OCI-LY1 (cell line): Measurements from ENCODE around the gene CISH.

ENCODE experiments used
- H2AFZ ChIP-seq: fragments of 200-600 bp; sonication (generic), shearing (Covaris generic); 2 replicates; pipeline ENCODE4 v1.6.0; 2014; ENCODE audit warnings: antibody characterized with exemption, mild to moderate bottlenecking, low read length
- H3F3A ChIP-seq: fragments of 200-600 bp; sonication (generic), shearing (Covaris generic); 2 replicates; pipeline ENCODE4 v1.6.0; 2014; ENCODE audit warnings: mild to moderate bottlenecking, antibody characterized with exemption, low read length, moderate library complexity; ENCODE audit not compliant: insufficient read depth
- H3K27ac ChIP-seq: fragments of 200-600 bp; sonication (generic); 2 replicates; pipeline ENCODE4 v1.5.1; 2014; ENCODE audit warnings: low read length, mixed run types, mild to moderate bottlenecking, low read depth; ENCODE audit not compliant: poor library complexity, severe bottlenecking
- H3K27me3 ChIP-seq: fragments of 200-600 bp; sonication (generic); 2 replicates; pipeline ENCODE4 v1.6.0; 2014; ENCODE audit warnings: antibody characterized with exemption, mild to moderate bottlenecking, low read length, moderate library complexity; ENCODE audit not compliant: insufficient read depth
- H3K36me3 ChIP-seq: fragments of 200-600 bp; sonication (generic); 2 replicates; pipeline ENCODE4 v1.6.1; 2014; ENCODE audit warnings: mild to moderate bottlenecking, antibody characterized with exemption, low read length, moderate library complexity, mixed read lengths; ENCODE audit not compliant: insufficient read depth
- H3K4me1 ChIP-seq: fragments of 200-600 bp; sonication (generic); 2 replicates; pipeline ENCODE4 v1.5.1; 2014; ENCODE audit warnings: mild to moderate bottlenecking, low read length, moderate library complexity; ENCODE audit not compliant: insufficient read depth, severe bottlenecking
- H3K4me2 ChIP-seq: fragments of 200-600 bp; sonication (generic), shearing (Covaris generic); 2 replicates; pipeline ENCODE4 v1.6.1; 2014; ENCODE audit warnings: low read length
- H3K4me3 ChIP-seq: fragments of 200-600 bp; sonication (generic); 2 replicates; pipeline ENCODE4 v1.5.1; 2014; ENCODE audit warnings: low read length, low read depth, mild to moderate bottlenecking, mixed read lengths; ENCODE audit not compliant: poor library complexity, severe bottlenecking
- H3K79me2 ChIP-seq: fragments of 200-600 bp; shearing (Covaris generic); 2 replicates; pipeline ENCODE4 v1.6.1; 2016; ENCODE audit warnings: mixed run types, low read length, mixed read lengths; ENCODE audit not compliant: insufficient read depth
- H3K9ac ChIP-seq: fragments of 200-600 bp; sonication (generic), shearing (Covaris generic); 2 replicates; pipeline ENCODE4 v1.6.1; 2014; ENCODE audit warnings: mild to moderate bottlenecking, low read length, mixed read lengths
- H3K9me2 ChIP-seq: fragments of 200-600 bp; sonication (generic), shearing (Covaris generic); 2 replicates; pipeline ENCODE4 v1.6.1; 2014; ENCODE audit warnings: low read depth, mild to moderate bottlenecking, low read length, mixed read lengths
- H3K9me3 ChIP-seq: fragments of 200-600 bp; shearing (Covaris generic); 2 replicates; pipeline ENCODE4 v1.6.1; 2014; ENCODE audit warnings: low read length, mixed read lengths
- H4K20me1 ChIP-seq: fragments of 200-600 bp; sonication (generic), shearing (Covaris generic); 2 replicates; pipeline ENCODE4 v1.6.0; 2016; ENCODE audit warnings: mild to moderate bottlenecking, low read length; ENCODE audit not compliant: insufficient read depth
- EZH2 ChIP-seq: fragments of 200-600 bp; sonication (generic), shearing (Covaris generic); IDR thresholded peaks from 2 replicates; pipeline ENCODE4 v1.8.0; 2017; ENCODE audit warnings: borderline replicate concordance, mixed run types, mild to moderate bottlenecking, antibody characterized with exemption, low read length, moderate library complexity, mixed read lengths
- TF ChIP-seq, protein P1 (sequence below): fragments of 200-600 bp; sonication (generic), shearing (Covaris generic); IDR thresholded peaks from 2 replicates; pipeline ENCODE4 v1.5.1; 2017; ENCODE audit warnings: mild to moderate bottlenecking, antibody characterized with exemption, low read length, moderate library complexity, mixed read lengths

CISH gene

GRCh38 chr3:50658416-50658815 is 46.8 kb upstream of the CISH start:
- H3K4me3 ChIP-seq = no peak overlapping the region
- no peak overlapping the region for H3K27ac ChIP-seq
- no peaks in the 10 kb centered on the region for H3K9me2 ChIP-seq
- no peaks in the 10 kb centered on the region for H3K27me3 ChIP-seq
- no peaks in the 10 kb centered on the region for H3K36me3 ChIP-seq
- no peaks in the 10 kb centered on the region for H4K20me1 ChIP-seq
- H3K4me1 ChIP-seq = no peaks in the 10 kb centered on the region
- H3K9me3 ChIP-seq = no peaks in the 10 kb centered on the region
- H2AFZ ChIP-seq = no peak overlapping the region
- H3K79me2 ChIP-seq = no peaks in the 10 kb centered on the region
- no peaks in the 10 kb centered on the region for H3F3A ChIP-seq
- no peak overlapping the region for H3K4me2 ChIP-seq
- no peak overlapping the region for H3K9ac ChIP-seq
- TF ChIP-seq, protein P1, sequence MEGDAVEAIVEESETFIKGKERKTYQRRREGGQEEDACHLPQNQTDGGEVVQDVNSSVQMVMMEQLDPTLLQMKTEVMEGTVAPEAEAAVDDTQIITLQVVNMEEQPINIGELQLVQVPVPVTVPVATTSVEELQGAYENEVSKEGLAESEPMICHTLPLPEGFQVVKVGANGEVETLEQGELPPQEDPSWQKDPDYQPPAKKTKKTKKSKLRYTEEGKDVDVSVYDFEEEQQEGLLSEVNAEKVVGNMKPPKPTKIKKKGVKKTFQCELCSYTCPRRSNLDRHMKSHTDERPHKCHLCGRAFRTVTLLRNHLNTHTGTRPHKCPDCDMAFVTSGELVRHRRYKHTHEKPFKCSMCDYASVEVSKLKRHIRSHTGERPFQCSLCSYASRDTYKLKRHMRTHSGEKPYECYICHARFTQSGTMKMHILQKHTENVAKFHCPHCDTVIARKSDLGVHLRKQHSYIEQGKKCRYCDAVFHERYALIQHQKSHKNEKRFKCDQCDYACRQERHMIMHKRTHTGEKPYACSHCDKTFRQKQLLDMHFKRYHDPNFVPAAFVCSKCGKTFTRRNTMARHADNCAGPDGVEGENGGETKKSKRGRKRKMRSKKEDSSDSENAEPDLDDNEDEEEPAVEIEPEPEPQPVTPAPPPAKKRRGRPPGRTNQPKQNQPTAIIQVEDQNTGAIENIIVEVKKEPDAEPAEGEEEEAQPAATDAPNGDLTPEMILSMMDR = no peak
- TF ChIP-seq EZH2 = no peak

- H3K79me2 ChIP-seq = no peaks in the 10 kb centered on the region
- no peaks in the 10 kb centered on the region for H4K20me1 ChIP-seq
- H3K36me3 ChIP-seq = no peaks in the 10 kb centered on the region
- H3K9me3 ChIP-seq = no peaks in the 10 kb centered on the region
- no peak overlapping the region for H3K4me2 ChIP-seq
- no peak overlapping the region for H3K27ac ChIP-seq
- no peaks in the 10 kb centered on the region for H3K27me3 ChIP-seq
- no peak overlapping the region for H2AFZ ChIP-seq
- H3K9ac ChIP-seq = no peak overlapping the region
- H3K9me2 ChIP-seq = no peaks in the 10 kb centered on the region
- no peaks in the 10 kb centered on the region for H3F3A ChIP-seq
- TF ChIP-seq, protein P1 = no peak
- TF ChIP-seq EZH2 = no peak
- H3K4me1 ChIP-seq = no peaks in the 10 kb centered on the region
- no peak overlapping the region for H3K4me3 ChIP-seq
These were observed 46.2 kb upstream of the CISH start for GRCh38 chr3:50657816-50658215.

DNA sequence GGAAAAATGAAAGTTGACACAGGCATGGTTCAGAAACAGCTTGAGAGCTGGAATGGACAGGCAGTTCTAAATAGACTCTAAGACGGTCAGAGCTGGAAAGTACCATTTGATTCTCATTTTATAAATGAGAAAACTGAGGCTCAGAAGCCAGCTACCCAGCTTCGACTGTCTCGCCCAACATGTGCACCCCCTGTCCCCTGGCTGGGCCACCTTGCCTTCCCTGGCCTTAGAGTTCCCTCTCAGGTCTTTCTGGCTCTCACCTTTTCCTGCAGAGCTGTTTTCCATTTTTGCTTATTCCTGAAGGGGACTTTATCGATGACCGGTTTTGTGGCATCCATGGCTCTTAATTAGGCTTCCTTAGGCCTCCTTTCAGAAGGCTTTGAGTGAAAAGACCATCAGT is 45.8 kb upstream of the CISH start:
- TF ChIP-seq, protein P1 = no peak
- no peak for TF ChIP-seq EZH2
- H4K20me1 ChIP-seq = no peaks in the 10 kb centered on the region
- no peaks in the 10 kb centered on the region for H3F3A ChIP-seq
- no peak overlapping the region for H3K4me2 ChIP-seq
- H3K27ac ChIP-seq = no peak overlapping the region
- no peaks in the 10 kb centered on the region for H3K79me2 ChIP-seq
- H3K4me3 ChIP-seq = no peak overlapping the region
- no peak overlapping the region for H2AFZ ChIP-seq
- no peaks in the 10 kb centered on the region for H3K9me3 ChIP-seq
- no peak overlapping the region for H3K9ac ChIP-seq
- H3K27me3 ChIP-seq = no peaks in the 10 kb centered on the region; the same call in 1 of the 2 replicates
- no peaks in the 10 kb centered on the region for H3K36me3 ChIP-seq
- no peaks in the 10 kb centered on the region for H3K4me1 ChIP-seq
- H3K9me2 ChIP-seq = no peaks in the 10 kb centered on the region
